Measurements from ENCODE around the gene ATXN7.

Gene ATXN7

DNA sequence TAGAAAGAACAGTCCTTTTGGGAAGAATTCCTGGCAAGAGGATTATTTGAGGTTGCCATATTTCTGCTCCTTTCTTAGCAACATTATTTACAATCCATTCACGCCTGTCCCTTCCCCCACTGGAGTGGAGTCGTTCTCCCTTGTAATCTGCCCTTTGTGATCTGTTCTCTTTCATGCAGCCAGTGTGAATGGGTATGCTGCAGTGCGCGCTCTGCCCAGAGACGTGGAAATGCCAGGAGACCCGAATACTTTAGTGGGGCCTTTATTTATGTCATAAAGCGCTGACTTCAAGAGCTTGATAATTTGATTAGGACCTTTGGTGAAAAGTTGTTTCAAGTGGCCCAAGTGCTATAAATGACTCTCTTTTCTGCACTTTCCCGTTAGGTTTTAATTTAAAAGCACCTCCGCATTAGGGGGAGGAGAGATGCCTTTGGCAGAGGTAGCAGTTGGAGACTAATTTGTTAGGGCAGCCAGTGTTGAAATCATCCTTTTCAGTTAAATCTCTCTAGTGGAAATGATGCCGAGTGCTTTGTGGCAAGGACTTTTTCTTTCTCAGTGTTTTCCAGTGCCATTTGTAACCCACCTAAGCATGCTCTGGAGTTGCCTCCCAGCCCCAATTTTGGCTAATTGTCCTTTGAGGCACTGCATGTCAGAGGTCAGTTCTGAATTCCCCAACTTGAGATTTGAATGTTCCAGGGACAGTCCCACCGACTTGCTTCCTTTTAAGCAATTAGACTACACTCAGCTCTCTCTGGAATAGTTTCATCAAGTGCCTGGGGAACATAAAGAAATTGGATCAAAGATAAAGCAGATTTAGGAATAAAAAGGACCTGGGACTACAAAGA lies 107.2 kb downstream of the ATXN7 start:
- H3K27me3 ChIP-seq (ENCODE audit: control insufficient read depth in 1 of 2, insufficient read depth in 2 of 2, low read length in 2 of 2): no peaks in the 10 kb centered on the region
- H3K9ac ChIP-seq (ENCODE audit: low read depth in 1 of 2, low read length in 2 of 2): no peak overlapping the region
- peaks cover 0 to 7% of the 10 kb centered on the region in 2 donors for H3K36me3 ChIP-seq (ENCODE audit: control insufficient read depth in 1 of 2, insufficient read depth in 2 of 2, low read length in 2 of 2)
- H3K4me3 ChIP-seq (ENCODE audit: low read depth in 1 of 2, low read length in 2 of 2): no peak overlapping the region
- H3K27ac ChIP-seq (ENCODE audit: low read depth, low read length): peak overlapping the region; percentile 6
- peaks cover 51 to 60% of the 10 kb centered on the region in 2 donors for H3K4me1 ChIP-seq (ENCODE audit: control insufficient read depth in 1 of 2, insufficient read depth in 2 of 2, low read length in 2 of 2)
- H3K9me3 ChIP-seq (ENCODE audit: control insufficient read depth in 1 of 2, low read length in 2 of 2): no peaks in the 10 kb centered on the region

DNA sequence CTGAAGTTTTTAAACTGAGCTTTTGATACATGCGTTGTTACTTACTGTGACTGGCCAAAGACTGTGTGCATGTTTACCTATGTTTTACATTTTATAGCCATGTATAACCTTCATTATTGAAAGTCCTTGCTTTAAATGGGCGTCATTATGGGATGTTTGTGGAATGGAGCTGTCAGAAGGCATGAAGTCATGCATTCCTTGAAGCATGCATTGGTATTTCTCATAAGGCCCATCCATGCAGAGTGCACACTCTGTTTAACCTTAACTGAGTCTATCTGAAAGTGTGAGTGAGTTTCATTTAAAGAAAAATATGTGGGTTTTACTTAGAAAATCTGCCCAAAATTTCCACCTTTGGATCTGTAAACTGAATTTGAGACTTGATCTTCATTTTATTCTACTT lies 108.5 kb downstream of the ATXN7 start:
- Histone ChIP-seq H3K4me1 (ENCODE audit: control insufficient read depth in 1 of 2, insufficient read depth in 2 of 2, low read length in 2 of 2) (peaks cover 41 to 52% of the 10 kb centered on the region in 2 donors), H3K27ac (ENCODE audit: low read depth, low read length) (no peak overlapping the region)

DNA sequence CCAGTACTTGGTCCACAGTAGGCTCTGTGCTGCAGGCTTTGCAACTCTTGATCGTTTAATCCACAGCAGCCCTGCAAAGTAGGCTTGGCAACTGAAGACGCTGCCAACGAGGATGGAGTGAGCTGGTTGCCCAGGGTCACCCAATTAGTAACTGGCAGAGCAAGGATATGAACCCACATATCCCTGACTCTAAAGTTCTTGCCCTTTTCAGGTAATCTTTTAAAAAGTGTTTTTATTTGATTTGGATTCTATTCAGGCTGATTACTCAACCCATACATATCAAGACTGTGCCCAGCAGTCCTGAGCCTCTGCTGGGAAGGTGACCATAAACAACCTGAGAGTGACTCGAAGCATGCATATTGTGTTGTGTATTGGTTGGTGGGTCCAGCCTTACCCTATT lies 109.3 kb downstream of the ATXN7 start:
- no peak overlapping the region for H3K4me3 ChIP-seq (ENCODE audit: low read depth in 1 of 2, low read length in 2 of 2)
- no peaks in the 10 kb centered on the region for H3K27me3 ChIP-seq (ENCODE audit: control insufficient read depth in 1 of 2, insufficient read depth in 2 of 2, low read length in 2 of 2)
- no peak overlapping the region for H3K9ac ChIP-seq (ENCODE audit: low read depth in 1 of 2, low read length in 2 of 2)
- peaks cover 0 to 7% of the 10 kb centered on the region in 2 donors for H3K36me3 ChIP-seq (ENCODE audit: control insufficient read depth in 1 of 2, insufficient read depth in 2 of 2, low read length in 2 of 2)
- H3K4me1 ChIP-seq (ENCODE audit: control insufficient read depth in 1 of 2, insufficient read depth in 2 of 2, low read length in 2 of 2): peaks cover 33 to 47% of the 10 kb centered on the region in 2 donors
- H3K9me3 ChIP-seq (ENCODE audit: control insufficient read depth in 1 of 2, low read length in 2 of 2): no peaks in the 10 kb centered on the region
- no peak overlapping the region for H3K27ac ChIP-seq (ENCODE audit: low read depth, low read length)

More for the DNA sequence above, 108.5 kb downstream of the ATXN7 start:
- H3K9ac ChIP-seq (ENCODE audit: low read depth in 1 of 2, low read length in 2 of 2): no peak overlapping the region
- H3K36me3 ChIP-seq (ENCODE audit: control insufficient read depth in 1 of 2, insufficient read depth in 2 of 2, low read length in 2 of 2): peaks cover 0 to 7% of the 10 kb centered on the region in 2 donors
- H3K4me3 ChIP-seq (ENCODE audit: low read depth in 1 of 2, low read length in 2 of 2): no peak overlapping the region
- H3K27me3 ChIP-seq (ENCODE audit: control insufficient read depth in 1 of 2, insufficient read depth in 2 of 2, low read length in 2 of 2): no peaks in the 10 kb centered on the region
- no peaks in the 10 kb centered on the region for H3K9me3 ChIP-seq (ENCODE audit: control insufficient read depth in 1 of 2, low read length in 2 of 2)

DNA sequence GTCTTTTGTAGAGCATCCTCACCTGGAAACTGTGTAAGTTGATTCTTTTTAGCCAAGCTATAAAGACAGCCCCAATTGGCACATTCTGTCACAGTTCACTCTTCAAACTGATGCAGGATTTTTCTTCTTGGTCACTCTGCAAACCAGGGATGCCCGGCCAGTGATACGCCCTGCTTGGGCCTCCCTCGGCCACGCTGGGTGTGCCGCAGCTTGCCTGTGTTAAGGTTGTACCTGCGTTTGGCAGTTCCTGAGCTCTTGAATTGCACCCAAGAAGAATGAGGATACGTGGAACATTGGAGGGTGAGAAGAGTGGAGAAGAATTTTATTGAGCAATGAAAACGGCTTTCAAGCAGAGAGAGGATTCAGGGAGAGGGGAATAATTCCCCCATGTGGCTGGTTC lies 109.7 kb downstream of the ATXN7 start:
- H3K9me3 ChIP-seq (ENCODE audit: control insufficient read depth in 1 of 2, low read length in 2 of 2): no peaks in the 10 kb centered on the region
- H3K27ac ChIP-seq (ENCODE audit: low read depth, low read length): no peak overlapping the region
- H3K27me3 ChIP-seq (ENCODE audit: control insufficient read depth in 1 of 2, insufficient read depth in 2 of 2, low read length in 2 of 2): no peaks in the 10 kb centered on the region
- no peak overlapping the region for H3K4me3 ChIP-seq (ENCODE audit: low read depth in 1 of 2, low read length in 2 of 2)
- peaks cover 29 to 47% of the 10 kb centered on the region in 2 donors for H3K4me1 ChIP-seq (ENCODE audit: control insufficient read depth in 1 of 2, insufficient read depth in 2 of 2, low read length in 2 of 2)
- H3K9ac ChIP-seq (ENCODE audit: low read depth in 1 of 2, low read length in 2 of 2): no peak overlapping the region
- H3K36me3 ChIP-seq (ENCODE audit: control insufficient read depth in 1 of 2, insufficient read depth in 2 of 2, low read length in 2 of 2): peaks cover 0 to 7% of the 10 kb centered on the region in 2 donors

DNA sequence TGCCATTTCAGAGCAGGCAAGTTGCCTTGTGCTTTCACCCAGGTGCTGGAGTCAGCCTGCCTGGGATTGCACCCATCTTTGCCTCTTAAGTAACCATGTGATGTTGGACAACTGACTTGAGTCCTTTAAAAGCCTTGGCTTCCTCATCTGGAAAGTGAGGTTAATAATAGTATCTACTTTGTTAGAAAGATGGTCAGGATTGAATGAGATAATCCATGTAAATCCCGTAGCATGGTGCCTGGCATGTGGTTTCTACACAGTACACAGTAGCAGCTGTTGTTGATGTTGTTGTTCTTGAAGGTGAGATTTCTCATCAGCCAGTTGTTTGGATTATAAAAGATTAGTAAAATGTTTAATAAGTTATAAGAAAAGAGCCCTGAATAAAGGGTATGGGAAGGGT lies 110.8 kb downstream of the ATXN7 start:
- H3K4me1 ChIP-seq (ENCODE audit: control insufficient read depth in 1 of 2, insufficient read depth in 2 of 2, low read length in 2 of 2): peaks cover 20 to 37% of the 10 kb centered on the region in 2 donors

DNA sequence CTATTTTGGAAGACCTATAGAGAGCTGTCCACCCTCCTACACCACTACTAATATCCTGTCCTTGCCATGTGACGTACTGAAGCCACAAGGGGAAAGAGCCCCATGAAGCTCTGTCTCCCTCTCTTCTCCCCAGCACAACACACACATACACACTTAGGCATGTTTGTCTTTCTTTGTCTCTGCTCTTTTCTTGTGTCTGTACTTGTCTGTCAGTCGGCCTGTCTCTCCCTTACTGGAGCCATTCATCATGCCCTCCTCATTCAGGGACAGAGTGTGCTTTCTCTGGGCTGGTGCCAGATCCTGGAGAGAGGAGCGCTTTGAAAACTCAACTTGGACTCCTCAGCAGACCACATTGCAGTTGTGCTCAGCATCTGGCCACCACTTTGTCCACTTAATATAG lies 112.1 kb downstream of the ATXN7 start:
- peaks cover 15 to 28% of the 10 kb centered on the region in 2 donors for H3K4me1 ChIP-seq (ENCODE audit: control insufficient read depth in 1 of 2, insufficient read depth in 2 of 2, low read length in 2 of 2)
- H3K27ac ChIP-seq (ENCODE audit: low read depth, low read length): no peak overlapping the region
- no peak overlapping the region for H3K4me3 ChIP-seq (ENCODE audit: low read depth in 1 of 2, low read length in 2 of 2)
- H3K9ac ChIP-seq (ENCODE audit: low read depth in 1 of 2, low read length in 2 of 2): no peak overlapping the region
- H3K36me3 ChIP-seq (ENCODE audit: control insufficient read depth in 1 of 2, insufficient read depth in 2 of 2, low read length in 2 of 2): peaks cover 5 to 19% of the 10 kb centered on the region in 2 donors
- no peaks in the 10 kb centered on the region for H3K9me3 ChIP-seq (ENCODE audit: control insufficient read depth in 1 of 2, low read length in 2 of 2)
- H3K27me3 ChIP-seq (ENCODE audit: control insufficient read depth in 1 of 2, insufficient read depth in 2 of 2, low read length in 2 of 2): no peaks in the 10 kb centered on the region

More for the DNA sequence above, 110.8 kb downstream of the ATXN7 start:
- no peaks in the 10 kb centered on the region for H3K27me3 ChIP-seq (ENCODE audit: control insufficient read depth in 1 of 2, insufficient read depth in 2 of 2, low read length in 2 of 2)
- H3K9ac ChIP-seq (ENCODE audit: low read depth in 1 of 2, low read length in 2 of 2): no peak overlapping the region
- peaks cover 0 to 7% of the 10 kb centered on the region in 2 donors for H3K36me3 ChIP-seq (ENCODE audit: control insufficient read depth in 1 of 2, insufficient read depth in 2 of 2, low read length in 2 of 2)
- no peak overlapping the region for H3K4me3 ChIP-seq (ENCODE audit: low read depth in 1 of 2, low read length in 2 of 2)
- no peaks in the 10 kb centered on the region for H3K9me3 ChIP-seq (ENCODE audit: control insufficient read depth in 1 of 2, low read length in 2 of 2)
- no peak overlapping the region for H3K27ac ChIP-seq (ENCODE audit: low read depth, low read length)

DNA sequence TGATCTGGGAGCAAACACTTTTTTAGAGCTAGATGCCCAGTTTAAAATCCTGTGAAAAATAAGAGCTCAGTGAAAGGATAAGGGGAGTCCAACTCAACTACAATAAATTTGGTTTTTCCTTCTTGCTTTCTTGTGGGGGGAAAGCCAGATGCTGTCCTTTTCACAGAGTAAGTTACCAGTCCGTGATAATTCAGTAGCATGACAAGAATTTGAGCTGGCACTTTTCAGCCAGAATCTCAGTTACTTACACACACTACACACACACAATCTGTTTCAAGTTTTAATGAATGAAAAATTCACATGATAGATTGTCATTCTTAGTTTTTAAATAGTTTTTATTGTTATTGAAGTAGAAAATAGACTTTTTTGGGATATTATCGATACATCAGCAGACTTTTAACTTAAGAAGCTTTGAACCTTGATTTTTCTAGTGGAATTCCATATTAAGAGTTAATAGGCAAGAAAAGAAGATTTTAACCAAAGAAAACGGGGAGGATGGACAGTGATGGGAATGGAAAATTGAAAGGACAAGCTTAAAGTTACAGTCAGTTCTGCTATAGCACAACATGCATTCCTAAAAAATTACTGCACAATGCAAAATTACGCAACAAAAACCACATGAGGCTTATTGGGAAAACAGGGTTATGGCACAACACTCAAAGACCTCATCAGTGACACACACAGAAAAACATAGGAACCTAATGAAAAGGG lies 112.6 kb downstream of the ATXN7 start:
- no peak overlapping the region for H3K4me3 ChIP-seq (ENCODE audit: low read depth in 1 of 2, low read length in 2 of 2)
- H3K9me3 ChIP-seq (ENCODE audit: control insufficient read depth in 1 of 2, low read length in 2 of 2): no peaks in the 10 kb centered on the region
- peaks cover 11 to 28% of the 10 kb centered on the region in 2 donors for H3K4me1 ChIP-seq (ENCODE audit: control insufficient read depth in 1 of 2, insufficient read depth in 2 of 2, low read length in 2 of 2)
- no peak overlapping the region for H3K27ac ChIP-seq (ENCODE audit: low read depth, low read length)
- no peaks in the 10 kb centered on the region for H3K27me3 ChIP-seq (ENCODE audit: control insufficient read depth in 1 of 2, insufficient read depth in 2 of 2, low read length in 2 of 2)
- peaks cover 11 to 25% of the 10 kb centered on the region in 2 donors for H3K36me3 ChIP-seq (ENCODE audit: control insufficient read depth in 1 of 2, insufficient read depth in 2 of 2, low read length in 2 of 2)
- no peak overlapping the region for H3K9ac ChIP-seq (ENCODE audit: low read depth in 1 of 2, low read length in 2 of 2)

DNA sequence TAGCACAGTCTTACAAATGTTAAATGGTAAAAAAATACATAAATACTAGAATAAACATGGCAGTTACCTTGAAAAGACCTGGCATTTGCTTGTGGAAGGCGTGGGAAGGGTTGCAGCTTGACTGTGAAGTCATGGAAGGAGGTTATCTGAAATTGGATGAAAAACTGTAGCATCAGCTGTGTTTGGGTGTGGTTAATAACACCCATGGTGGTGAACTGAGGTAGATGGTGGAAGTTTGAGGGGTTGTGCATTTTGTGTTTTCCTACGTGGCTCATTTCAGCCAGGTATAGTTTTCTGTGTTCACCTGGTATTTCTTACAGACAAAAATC lies 113.2 kb downstream of the ATXN7 start:
- Histone ChIP-seq H3K36me3 (ENCODE audit: control insufficient read depth in 1 of 2, insufficient read depth in 2 of 2, low read length in 2 of 2) (peaks cover 13 to 30% of the 10 kb centered on the region in 2 donors), H3K9me3 (ENCODE audit: control insufficient read depth in 1 of 2, low read length in 2 of 2) (no peaks in the 10 kb centered on the region), H3K27ac (ENCODE audit: low read depth, low read length) (no peak overlapping the region), H3K9ac (ENCODE audit: low read depth in 1 of 2, low read length in 2 of 2) (no peak overlapping the region), H3K4me3 (ENCODE audit: low read depth in 1 of 2, low read length in 2 of 2) (no peak overlapping the region), H3K4me1 (ENCODE audit: control insufficient read depth in 1 of 2, insufficient read depth in 2 of 2, low read length in 2 of 2) (peaks cover 11 to 28% of the 10 kb centered on the region in 2 donors), H3K27me3 (ENCODE audit: control insufficient read depth in 1 of 2, insufficient read depth in 2 of 2, low read length in 2 of 2) (no peaks in the 10 kb centered on the region)

DNA sequence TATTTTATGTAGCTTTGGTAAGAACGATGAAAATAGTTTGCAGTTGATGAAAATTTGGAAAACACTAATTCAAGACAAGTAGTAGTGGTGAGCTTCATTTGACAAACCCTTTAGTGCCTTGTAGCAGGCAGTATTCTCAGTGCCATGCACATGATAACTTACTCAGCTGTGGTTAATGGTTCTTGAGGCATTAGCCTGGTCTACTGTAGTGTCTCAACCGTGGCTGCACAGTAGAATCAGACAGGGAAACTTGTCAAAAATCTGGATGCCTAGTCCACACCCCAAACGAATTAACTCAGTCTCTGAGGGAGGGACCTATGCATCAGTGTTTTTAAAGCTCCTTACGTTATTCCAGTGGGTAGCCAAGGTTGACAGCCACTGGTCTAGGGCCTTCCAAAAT lies 114.2 kb downstream of the ATXN7 start:
- no peaks in the 10 kb centered on the region for H3K27me3 ChIP-seq (ENCODE audit: control insufficient read depth in 1 of 2, insufficient read depth in 2 of 2, low read length in 2 of 2)
- H3K4me3 ChIP-seq (ENCODE audit: low read depth in 1 of 2, low read length in 2 of 2): no peak overlapping the region
- peaks cover 11 to 18% of the 10 kb centered on the region in 2 donors for H3K4me1 ChIP-seq (ENCODE audit: control insufficient read depth in 1 of 2, insufficient read depth in 2 of 2, low read length in 2 of 2)
- no peak overlapping the region for H3K27ac ChIP-seq (ENCODE audit: low read depth, low read length)
- no peaks in the 10 kb centered on the region for H3K9me3 ChIP-seq (ENCODE audit: control insufficient read depth in 1 of 2, low read length in 2 of 2)
- peaks cover 16 to 40% of the 10 kb centered on the region in 2 donors for H3K36me3 ChIP-seq (ENCODE audit: control insufficient read depth in 1 of 2, insufficient read depth in 2 of 2, low read length in 2 of 2)
- no peak overlapping the region for H3K9ac ChIP-seq (ENCODE audit: low read depth in 1 of 2, low read length in 2 of 2)
